HG02763 (cell line): ENCODE data around the gene ACO2.
"Not testable (repeated sequence)": the region's sequence is repeated elsewhere in the genome, so short reads cannot be mapped to it uniquely, and the experiment has no call there.

Experiments
- ATAC-seq: cut with Tn5 transposase; IDR thresholded peaks from one replicate; pipeline ENCODE4 v1.9.1; 2021; ENCODE audit warnings: mild to moderate bottlenecking, moderate library complexity; ENCODE audit not compliant: unreplicated experiment

ACO2 gene

DNA sequence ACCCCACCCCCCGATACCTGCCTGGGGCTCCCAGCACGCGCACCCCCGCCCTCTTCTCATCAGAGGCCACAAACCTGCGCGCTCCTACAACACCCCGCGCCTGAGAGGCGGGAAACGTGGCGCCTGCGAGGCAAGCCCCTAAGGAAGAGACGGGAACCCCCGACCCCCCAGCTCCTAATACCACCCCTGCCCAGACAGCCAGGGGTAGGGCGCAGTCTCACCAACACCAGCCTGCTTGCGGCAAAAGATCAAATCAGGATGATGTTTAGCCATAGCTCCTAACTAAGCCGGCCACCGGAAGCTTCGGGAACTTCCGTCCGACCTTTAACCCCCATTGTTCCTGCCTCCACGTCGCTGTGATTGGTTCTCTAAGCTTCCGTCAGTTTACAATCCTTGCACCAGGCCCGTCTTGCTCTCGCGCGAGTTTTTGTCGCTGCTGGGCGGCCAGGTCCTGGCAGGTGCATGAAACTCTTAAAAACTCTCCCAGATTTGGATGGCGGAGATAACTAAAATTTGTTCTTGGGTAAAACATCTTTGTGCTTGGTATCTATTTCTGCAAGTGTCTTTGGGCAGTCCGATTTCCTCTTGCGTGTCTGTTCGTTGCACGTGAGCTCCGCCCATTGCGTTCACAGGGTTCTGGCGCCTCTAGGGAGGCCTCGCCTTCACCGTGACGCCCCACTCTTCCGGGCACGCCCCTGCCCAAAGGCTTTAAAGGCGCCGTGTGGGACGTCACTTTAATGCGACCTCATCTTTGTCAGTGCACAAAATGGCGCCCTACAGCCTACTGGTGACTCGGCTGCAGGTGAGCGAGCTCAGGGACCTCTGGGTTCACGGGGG is at the start of gene ACO2, which contains the start of gene PHF5A:
ACO2 (plus strand) TSS at position 737 of the 837 bp plus-strand sequence; CDS start at position 767, 30 bp downstream.
PHF5A (minus strand) TSS at position 312 of the 837 bp plus-strand sequence; CDS start at position 273, 39 bp downstream.
- peak; percentile 80 for ATAC-seq

DNA sequence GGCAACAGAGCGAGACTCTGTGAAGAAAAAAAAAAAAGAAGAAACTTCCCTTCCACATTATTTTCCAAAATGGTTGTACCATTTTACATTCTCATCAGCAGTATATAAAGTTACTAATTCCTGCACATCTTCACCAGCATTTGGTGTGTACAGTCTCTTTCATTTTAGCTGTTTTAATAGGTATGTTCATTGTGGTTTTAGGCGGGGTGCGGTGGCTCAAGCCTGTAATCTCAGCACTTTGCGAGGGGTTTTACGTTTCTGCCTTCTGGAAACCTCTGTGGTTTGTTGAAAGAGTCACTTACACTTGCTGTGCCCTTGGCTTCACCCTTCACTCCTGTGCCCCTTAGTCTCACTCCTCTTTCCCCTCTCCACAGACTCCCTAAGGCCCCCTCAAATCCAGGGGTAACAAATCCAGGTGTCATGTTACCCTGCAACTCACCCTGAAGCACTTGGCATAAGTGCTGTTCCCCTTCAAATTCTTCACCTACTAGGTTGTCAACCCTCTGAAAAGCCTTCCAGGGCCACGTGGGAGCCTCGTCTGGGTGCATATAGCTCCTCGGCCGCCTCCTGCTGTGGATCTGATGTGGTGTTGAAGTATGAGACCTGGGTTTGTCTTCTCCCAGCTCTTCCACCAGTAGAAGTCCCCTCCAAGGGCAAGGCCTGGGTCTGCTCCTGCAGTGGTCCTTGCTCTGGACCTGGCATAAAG is 43.1 kb upstream of the ACO2 start:
- ATAC-seq, result no peak

GRCh38 chr22:41429232-41429950 is 39.5 kb upstream of the ACO2 start:
- no peak for ATAC-seq

- no peak for ATAC-seq
Observed at GRCh38 chr22:41429951-41430332, 39.0 kb upstream of the ACO2 start.

DNA sequence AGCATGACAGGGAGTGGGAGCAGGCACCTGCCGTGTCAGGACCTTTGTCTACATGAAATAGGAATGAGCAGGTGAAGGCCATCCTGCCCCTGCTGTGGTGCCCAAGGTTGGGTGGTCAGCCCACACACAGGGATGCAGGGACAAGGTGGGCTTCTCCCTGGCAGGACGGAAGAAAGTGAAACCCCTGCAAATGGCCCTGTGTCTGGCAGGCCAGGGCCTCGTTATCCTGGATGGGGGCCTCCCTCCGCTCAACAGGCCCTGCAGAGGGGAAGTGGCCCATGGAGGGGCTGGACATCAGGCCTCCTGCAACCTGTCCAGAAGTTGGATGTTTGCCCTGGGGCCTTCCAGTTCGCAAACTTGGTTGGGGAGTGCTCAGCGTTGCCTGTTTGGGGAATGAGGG is 37.3 kb upstream of the ACO2 start:
- no peak for ATAC-seq

DNA sequence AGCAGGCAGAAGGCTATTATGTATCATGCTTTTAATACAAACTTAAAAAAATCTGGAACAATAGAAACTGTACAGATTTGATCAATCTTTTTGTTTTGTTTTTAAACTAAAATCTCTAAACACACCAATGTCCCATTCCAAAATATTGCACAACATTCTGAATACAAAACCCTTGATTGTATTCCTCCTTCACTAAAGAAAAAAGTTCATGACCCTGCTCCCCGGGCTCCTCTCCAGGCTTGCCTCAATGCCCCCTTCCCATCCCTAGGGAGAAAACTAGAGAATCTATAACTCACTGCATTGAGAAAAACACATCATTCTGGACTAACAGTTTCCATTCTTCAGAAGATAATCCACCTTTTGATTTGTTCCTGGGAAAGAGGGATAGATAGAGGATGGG is 35.4 kb upstream of the ACO2 start:
- not testable (repeated sequence) for ATAC-seq

GRCh38 chr22:41434361-41435003 is 34.4 kb upstream of the ACO2 start:
- not testable (repeated sequence) for ATAC-seq

DNA sequence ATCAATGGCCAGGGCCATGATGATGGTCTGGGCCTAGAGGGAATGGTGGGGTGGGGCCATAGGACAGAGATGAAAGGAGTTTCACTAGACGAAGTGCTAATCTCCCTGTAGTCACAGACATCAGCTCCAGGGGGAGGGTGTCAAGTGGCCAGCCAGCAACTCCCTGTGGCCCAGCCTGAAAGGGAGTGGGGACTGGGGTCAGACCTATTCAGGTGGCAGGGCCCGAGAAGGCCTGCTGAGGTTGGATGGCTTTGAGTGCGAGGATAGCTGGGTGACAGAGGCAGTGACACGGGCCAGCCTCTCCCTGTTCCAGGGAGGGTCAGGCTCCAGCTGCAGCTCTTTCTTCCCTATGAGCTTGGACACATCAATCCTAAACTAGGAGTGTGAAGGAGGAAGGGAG is 33.4 kb upstream of the ACO2 start:
- ATAC-seq, result no peak

- no peak for ATAC-seq
Observed at GRCh38 chr22:41436322-41437113, 32.4 kb upstream of the ACO2 start.

GRCh38 chr22:41437198-41437597 is 31.7 kb upstream of the ACO2 start:
- no peak for ATAC-seq

DNA sequence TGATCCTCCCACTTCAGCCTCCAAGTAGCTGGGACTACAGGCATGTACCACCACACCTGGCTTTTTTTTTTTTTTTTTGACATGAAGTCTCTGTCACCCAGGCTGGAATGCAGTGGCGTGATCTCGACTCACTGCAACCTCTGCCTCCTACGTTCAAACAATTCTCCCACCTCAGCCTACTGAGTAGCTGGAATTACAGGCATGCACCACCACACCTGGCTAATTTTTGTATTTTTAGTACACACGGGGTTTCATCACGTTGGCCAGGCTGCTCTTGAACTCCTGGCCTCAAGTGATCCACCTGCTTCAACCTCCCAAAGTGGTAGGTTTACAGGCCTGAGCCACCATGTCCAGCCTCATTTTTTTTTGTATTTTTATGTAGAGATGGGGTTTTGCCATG is 28.4 kb upstream of the ACO2 start:
- not testable (repeated sequence) for ATAC-seq

GRCh38 chr22:41442240-41442792 is 26.6 kb upstream of the ACO2 start:
- ATAC-seq, result no peak

- peak; percentile 41 for ATAC-seq
Observed at GRCh38 chr22:41444360-41445128, 24.4 kb upstream of the ACO2 start.

DNA sequence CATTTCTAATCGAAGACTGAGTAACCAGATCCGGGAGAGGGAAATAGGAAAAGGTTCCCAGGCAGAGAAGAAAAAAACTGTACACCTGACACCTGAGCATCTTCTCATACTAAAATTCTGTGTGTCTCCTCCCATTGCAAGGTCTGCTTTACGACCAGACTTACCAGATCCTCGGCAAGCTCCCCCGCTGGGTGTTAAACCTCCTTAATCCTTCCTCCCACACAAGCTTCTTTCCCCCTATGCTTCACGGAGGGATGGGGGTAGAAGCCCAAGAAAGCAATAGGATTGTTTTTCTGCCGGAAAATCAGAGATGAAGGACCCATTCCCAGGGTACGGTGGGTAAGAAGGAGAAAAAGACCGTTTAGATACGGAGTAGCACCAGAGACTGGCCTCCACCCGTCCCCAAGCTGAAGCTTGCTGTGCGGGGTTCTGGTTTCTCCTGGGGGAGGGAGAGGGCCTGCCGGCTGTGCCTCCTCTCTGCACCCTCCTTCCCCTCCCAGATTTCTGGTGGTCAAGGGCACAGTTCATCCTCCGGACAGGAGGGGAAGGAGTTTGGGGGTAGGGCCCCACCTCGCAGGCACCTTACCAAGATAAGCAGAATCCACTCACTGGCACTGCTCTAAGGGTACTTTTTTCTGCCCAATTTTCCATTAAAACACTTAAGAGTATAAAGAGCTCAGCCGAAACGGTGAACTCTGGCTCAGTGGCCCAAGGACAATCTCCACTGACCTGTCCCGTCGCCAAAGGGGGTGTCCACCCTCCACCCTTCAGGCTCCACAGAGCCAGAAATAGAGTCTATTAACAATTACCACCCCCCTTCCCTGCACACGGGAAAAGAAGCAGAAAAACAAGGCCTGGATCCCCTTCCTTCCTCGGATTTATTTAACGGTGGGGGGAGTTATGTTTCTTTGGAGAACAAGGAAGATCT is 23.5 kb upstream of the ACO2 start:
- no peak for ATAC-seq

- ATAC-seq, result no peak
Observed at GRCh38 chr22:41446057-41446501, 22.8 kb upstream of the ACO2 start.

DNA sequence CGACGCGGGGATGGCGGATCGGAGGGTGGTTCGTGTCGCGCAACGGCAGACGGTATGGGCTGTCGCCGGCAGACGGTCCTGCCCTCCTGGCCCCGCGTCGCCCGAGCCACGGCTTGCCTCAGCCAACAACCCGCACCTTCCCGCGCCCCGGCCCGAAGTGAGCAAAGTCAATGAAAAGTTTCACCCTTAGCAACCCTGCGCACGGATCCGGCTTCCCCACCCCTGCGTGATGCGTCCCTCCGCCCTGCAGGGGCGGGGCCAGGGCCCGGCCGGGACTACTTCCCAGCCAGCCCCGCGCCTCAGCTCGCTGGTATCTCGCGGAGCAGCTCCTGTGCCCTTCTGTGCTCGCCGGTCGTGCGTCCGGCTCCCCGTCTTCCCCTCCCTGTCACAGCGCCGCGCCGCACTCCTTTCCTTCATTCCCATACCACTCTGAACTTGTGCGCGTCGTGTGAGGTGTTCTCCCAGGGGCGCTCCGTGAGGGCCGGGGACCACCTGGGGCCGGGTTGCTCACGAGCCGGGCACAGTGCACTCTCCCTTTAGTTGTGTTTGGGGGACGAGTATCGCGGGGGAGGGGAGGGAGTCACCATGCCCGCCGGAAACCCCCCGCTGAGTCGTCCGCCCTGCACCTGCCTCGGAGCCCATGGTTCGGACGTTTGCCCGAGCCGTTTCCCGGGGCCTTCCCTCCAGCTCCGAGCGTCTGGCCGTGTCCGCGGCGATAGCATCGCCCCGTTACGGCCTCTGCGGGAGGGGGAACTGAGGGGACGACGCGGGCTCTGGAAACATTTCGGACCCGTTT is 22.1 kb upstream of the ACO2 start, which contains the start of gene TOB2:
TOB2 (minus strand) TSS at position 163 of the 796 bp plus-strand sequence. CDS start 9,456 bp downstream, outside the sequence.
- peak; percentile 38 for ATAC-seq
